GM18861 (cell line): Measurements from ENCODE around the gene AEN.
A peak's percentile ranks its signal among the peaks of the same experiment; 100 is the strongest.

ENCODE experiments used
- ATAC-seq: cut with Tn5 transposase; IDR thresholded peaks from one replicate; pipeline ENCODE4 v1.9.1; 2021; ENCODE audit not compliant: unreplicated experiment

Gene AEN

GRCh38 chr15:88649753-88650551 lies 28.8 kb downstream of the AEN start:
- ATAC-seq = no peak

- no peak for ATAC-seq
Observed at GRCh38 chr15:88650556-88650955, 29.4 kb downstream of the AEN start.

- no peak for ATAC-seq
Observed at GRCh38 chr15:88651136-88651732, 30.1 kb downstream of the AEN start.

DNA sequence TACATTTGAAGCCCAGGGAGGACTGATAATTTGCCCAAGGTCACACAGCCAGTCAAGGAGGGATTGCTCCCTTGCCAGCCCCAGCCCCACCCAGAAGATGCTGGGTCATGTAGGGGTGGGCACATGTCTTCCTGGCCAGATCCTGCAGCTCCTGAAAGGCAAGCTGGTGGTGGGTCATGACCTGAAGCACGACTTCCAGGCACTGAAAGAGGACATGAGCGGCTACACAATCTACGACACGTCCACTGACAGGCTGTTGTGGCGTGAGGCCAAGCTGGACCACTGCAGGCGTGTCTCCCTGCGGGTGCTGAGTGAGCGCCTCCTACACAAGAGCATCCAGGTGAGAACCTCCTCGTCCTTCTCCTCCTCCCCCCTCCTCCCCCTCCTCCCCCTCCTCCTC lies 30.8 kb downstream of the AEN start:
- ATAC-seq = no peak

- no peak for ATAC-seq
Observed at GRCh38 chr15:88652456-88653199, 31.5 kb downstream of the AEN start.

DNA sequence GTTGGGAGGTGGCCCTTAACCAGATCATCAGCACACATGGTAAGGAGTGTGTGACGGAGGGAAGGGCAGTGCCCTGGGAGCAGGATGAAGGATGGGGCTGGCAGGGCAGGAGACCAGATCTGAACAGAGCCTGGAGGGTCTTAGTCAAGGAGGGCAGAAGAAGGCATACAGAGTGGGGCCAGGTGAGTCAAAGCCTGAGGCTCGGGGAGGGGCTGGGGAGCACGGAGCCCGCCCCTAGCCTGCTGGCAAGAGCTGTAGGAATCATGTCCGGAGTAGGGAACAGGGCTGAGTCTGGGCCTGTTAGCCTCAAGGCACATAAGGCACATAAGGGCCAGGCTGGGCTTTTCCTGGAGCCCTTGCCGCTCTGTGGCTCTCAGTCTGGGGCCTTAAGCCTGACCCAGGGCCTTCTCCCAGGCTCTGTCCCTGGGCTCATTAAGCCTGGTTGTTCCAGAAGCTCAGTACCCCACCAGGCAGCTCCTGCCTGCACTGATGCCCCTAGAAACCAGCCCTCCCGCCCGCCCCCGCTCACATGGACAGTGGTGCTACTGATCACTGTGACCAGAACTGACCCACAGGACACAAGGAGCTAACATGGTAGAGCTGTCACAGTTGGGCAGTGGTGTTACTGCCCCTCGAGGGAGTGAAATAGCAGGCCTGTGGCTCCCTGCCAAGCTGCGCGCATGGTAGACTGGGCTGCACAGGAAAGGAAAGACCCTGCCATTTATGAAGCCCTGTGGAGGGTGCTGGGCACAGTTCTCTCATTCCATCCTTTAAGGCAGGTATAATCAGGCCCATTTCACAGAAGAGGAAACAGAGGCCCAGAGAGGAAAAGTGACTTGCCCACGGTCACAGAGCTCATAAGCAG lies 32.3 kb downstream of the AEN start:
- no peak for ATAC-seq

- ATAC-seq = no peak
Observed at GRCh38 chr15:88654430-88655102, 33.4 kb downstream of the AEN start.

GRCh38 chr15:88655103-88655553 lies 34.0 kb downstream of the AEN start:
- no peak for ATAC-seq

DNA sequence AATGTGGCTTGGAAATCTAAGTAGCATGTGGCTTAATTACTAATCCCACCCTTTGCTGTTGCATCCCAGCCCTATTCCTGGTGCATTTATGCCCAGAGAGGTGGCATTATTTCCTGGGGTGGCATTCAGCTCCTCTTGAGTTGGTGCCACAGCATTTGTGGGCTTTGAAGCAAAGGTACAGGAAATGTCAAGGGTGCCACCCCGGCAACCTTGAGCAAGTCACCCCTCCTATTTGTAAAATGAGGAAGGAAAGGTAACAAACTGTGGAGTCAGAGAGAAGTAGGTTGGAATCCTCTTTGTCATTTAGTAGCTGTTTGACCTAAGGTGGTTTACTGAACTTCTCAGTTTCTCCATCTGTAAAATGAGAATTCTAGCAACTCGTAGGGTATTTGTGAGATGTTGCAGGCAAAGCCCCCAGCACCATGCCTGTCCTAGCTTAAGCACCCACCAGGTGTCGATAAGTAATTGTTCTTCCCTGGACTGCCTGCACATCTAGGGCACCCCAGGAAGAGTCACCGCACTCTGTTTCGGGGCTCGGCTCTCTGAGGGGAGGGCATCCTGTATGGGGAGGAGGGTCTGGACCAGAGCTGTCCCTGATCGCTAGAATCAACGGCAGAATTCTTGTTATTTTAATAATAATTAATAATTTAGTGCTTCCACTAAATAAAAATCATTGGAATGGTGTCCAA lies 34.8 kb downstream of the AEN start:
- ATAC-seq = no peak

GRCh38 chr15:88656760-88657221 lies 35.7 kb downstream of the AEN start:
- peak; percentile 83 for ATAC-seq

GRCh38 chr15:88657326-88658069 lies 36.4 kb downstream of the AEN start:
- no peak for ATAC-seq

DNA sequence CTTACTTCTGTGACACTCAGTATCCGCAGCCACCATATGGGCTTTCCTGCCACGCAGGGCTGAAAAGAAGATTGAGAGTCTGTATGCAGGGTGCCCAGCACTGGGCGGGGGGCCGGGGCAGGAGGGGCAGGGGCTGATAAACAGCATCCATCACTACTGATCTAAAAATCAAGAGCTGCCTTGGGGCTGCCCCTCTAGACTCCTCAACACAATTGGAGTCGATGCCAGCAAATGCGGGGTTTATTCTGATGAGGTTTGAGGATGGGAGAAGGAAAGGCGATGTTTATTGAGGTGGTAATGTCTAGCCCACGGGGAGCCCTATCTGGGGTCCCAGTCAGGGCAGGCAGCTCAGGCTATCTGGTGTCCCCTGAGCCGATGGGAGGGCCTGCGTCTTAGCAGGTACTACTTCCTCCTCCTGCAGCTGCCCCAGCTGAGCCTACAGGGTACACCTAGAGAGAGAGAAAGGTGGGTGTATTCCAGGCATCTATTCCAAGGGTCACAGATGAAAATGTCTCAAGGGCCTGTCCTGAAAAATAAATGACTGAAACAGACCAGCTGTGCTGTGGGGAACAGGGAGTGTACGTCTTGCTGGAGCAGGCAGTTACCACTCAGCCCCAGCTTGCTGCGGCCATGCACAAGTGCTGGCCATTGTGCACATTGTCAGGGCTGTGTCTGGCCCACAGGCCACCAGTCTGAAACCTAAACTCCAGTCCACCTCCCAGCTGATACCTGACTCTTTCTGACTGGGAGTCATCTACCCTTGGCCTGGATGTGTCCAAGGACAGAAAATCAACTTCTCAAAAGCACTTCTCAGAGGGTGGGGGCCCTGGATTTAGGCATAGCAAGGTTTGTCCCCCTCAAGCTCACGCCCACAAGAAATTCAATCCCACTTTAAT lies 37.2 kb downstream of the AEN start:
- ATAC-seq = no peak

DNA sequence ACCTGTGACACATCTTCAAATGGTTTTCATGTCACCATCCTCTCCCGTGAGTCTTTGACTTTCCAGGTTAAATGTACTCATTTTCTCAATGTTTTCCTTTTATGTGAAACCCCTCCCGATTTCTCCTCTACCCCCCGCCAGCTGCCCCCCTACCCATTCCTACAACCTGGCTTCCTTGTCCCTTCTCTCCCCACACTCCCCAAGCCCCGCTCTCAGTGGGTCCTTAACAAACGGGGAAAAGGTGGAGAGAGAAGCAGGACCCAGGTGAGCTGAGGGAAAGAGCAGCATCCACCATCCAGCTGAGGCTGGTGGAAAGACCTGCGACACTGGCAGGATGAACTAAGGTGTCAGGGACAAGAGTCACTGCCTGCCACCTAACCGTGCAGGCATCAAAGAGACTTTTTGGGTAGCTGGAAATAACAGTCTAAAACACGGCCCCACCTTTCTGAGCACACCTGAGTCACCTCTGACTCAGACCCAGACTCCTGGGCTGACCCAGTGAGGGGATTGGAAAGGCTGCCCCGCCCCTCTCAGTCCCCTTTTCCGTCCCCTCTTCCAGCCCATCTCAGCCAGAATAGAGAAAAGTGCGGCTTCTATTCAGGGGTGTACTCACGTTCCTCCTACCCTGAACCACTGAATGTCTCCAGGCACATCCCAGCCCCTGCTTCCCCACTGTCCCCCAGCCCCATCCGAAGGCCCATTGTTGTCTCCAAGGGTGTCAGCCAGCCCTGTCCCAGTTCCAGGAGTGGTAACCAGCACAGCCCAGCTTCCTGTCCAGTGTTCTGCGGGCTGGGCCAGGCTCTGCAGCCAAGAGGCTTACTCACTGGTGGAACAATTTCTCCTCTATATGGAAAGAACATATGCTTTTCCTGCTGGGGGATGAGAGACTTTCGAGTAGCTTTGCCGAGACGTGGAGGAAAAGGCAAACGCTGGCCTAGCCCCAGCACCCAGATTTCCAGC lies 38.1 kb downstream of the AEN start:
- ATAC-seq = no peak

GRCh38 chr15:88661041-88661700 lies 40.0 kb downstream of the AEN start:
- ATAC-seq = no peak

DNA sequence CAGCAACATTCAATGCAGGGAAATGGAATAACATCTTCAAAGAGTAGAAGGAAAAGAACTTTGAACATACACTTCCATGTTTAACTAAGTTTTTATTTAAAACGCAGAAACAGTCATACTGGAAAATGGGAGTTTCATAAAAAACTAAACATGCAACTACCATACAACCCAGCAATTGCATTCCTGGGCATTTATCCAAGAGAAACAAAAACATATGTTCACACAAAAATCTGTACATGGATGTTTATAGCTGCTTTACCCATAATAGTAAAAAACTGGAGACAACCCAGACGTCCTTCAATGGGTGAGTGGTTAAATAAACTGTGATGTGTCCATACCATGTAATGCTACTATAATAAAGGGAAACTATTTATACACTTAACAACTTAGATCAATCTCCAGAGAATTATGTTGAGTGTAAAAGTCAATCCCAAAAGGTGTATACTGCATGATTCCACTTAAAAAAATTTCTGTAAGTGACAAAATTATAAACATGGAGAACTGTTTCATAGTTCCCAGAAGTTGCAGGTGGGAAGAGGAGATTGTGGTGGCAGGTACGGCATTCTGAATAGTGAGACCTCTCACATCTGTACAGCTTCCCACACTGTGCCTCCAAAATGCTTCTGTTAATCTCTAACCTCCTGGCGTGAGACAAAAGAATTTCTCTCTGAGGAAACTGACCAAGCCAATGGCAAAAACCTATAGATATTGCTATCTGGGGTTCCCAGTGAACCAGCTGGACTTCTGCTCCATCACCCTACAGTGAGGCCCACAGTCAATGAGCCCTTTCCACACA lies 40.8 kb downstream of the AEN start:
- ATAC-seq = no peak
